ENCODE data around the gene TGFB2.

TGFB2 gene

DNA sequence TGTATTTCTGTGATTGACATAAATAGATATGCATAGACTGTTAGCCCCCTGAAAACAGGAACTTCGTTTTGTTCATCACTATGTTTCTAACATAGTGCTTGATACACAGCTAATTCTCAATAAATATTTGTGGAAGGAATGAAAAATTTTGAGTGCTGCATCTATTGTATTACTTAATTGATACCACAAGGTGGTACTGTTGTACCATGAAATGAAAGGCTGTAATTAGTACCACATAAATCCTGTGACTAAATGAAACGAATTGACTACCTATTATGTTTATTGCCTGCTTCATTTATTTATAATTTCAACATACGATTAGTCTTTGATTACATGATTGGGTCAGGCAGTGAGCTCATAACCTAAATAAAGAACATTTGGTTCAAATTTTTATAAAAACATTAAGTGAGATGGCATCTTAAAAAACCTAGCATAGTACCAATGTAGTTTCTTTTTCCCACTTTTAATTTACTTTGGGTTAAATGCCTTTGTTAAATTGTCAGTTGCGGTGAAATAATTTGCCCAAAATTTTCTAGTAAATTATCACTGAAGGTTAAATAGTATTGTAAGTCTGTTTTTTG lies 15.0 kb upstream of the TGFB2 start:
- in situ Hi-C loops (cut with MboI; ENCODE audit: low sequenced_read_pairs), result loop anchor here (25.0 kb wide), 4 partner anchors 182 to 1482 kb away; no protein-coding TSS in a partner anchor

- in situ Hi-C loops (cut with MboI; ENCODE audit: low sequenced_read_pairs), result loop anchor here (25.0 kb wide), 4 partner anchors 180 to 1480 kb away; no protein-coding TSS in a partner anchor
Observed at GRCh38 chr1:218332416-218332815, 12.7 kb upstream of the TGFB2 start.

GRCh38 chr1:218336328-218336727 lies 8.8 kb upstream of the TGFB2 start:
- in situ Hi-C loops (cut with MboI; ENCODE audit: low sequenced_read_pairs), result loop anchor here (25.0 kb wide), 4 partner anchors 176 to 1476 kb away; no protein-coding TSS in a partner anchor

GRCh38 chr1:218339267-218339831 lies 5.8 kb upstream of the TGFB2 start:
- in situ Hi-C loops (cut with MboI; ENCODE audit: low sequenced_read_pairs), result loop anchor here (25.0 kb wide), 4 partner anchors 173 to 1473 kb away; no protein-coding TSS in a partner anchor

DNA sequence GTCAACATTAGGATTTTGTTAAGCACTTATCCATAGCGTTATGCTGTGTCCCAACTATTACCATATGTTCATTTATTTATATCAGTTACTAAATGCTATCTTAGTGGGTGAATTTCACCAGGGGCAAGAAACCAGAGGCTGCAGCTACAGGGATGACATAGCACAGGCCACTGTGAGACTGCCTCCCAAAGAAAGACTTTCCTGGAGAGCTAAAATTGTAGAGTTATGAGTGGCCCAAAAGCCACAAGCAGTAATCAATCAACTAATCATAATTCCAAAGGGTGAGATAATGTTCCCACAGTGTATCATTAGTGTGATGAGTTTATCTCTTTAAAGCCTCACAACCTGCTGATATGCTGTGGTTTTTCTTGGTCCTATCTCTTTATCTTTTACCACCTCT lies 3.8 kb upstream of the TGFB2 start:
- in situ Hi-C loops (cut with MboI; ENCODE audit: low sequenced_read_pairs), result loop anchor here (25.0 kb wide), 4 partner anchors 171 to 1471 kb away; no protein-coding TSS in a partner anchor

DNA sequence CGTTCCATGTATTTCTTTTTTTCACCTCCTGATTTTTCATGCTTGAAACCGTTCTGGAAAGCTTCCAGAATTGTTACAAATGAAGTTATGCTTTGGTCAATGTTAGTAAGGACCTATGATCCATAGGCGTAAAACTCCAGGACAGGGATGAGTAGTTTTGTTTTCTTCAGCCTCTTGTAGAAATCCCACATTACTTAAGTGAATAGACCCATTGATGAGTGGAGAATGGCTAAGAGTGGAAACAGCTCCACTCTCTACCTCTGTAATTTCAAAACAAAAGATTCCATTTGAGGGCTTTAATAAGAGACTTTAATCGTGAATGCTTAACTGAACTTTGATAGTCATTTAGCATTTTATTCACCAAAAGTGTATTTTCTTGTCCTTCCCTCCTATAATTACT lies 3.0 kb upstream of the TGFB2 start:
- in situ Hi-C loops (cut with MboI; ENCODE audit: low sequenced_read_pairs), result loop anchor here (25.0 kb wide), 4 partner anchors 170 to 1470 kb away; no protein-coding TSS in a partner anchor

GRCh38 chr1:218345673-218346390 lies 696 bp downstream of the TGFB2 start:
- in situ Hi-C loops (cut with MboI; ENCODE audit: low sequenced_read_pairs), result loop anchor here (25.0 kb wide), 4 partner anchors 166 to 1466 kb away; no protein-coding TSS in a partner anchor

GRCh38 chr1:218346391-218347204 lies 1.5 kb downstream of the TGFB2 start:
- in situ Hi-C loops (cut with MboI; ENCODE audit: low sequenced_read_pairs), result loop anchor here (25.0 kb wide), 4 partner anchors 166 to 1466 kb away; no protein-coding TSS in a partner anchor

DNA sequence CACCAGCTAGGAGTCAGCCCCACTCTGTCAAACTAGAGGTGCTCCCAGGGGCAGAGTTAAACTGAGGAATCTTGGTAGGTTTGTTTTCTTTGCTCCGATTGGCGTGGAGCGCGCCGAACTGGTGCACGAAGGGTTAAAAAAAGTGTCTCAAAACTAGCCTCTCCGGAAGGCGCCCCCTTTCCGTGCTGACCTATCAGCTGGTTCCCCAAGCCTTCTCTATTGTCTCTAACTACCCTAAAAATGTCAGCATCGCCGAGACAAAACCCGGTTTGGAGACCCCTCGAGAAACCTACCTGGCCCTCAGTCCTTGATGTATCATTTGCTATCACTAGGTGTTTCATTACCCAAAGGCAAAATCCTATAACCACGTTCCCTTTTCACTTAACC lies 2.2 kb downstream of the TGFB2 start:
- in situ Hi-C loops (cut with MboI; ENCODE audit: low sequenced_read_pairs), result loop anchor here (25.0 kb wide), 4 partner anchors 165 to 1465 kb away; no protein-coding TSS in a partner anchor

GRCh38 chr1:218347723-218348627 lies 2.8 kb downstream of the TGFB2 start:
- in situ Hi-C loops (cut with MboI; ENCODE audit: low sequenced_read_pairs), result loop anchor here (25.0 kb wide), 4 partner anchors 164 to 1464 kb away; no protein-coding TSS in a partner anchor

DNA sequence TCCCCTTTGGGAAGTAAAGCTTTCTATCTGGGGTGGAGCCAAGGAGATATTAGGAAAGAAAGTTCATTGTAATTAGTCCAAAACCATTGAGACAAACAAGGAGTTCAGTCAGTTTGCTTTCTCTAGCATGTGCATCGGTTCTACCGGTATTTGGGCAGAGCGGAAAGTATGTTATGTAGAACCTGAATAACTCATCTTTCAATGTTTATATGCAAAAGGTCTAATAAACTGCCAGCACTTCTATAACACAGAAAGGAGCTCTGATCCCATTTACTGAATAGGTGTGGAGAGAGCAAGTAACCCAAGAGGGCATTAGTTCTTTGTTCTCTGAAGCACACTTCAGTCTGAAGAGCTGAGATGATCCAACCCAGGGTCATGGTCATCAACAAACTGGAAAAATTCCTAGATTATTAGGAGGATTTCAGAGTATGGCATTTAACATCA lies 3.5 kb downstream of the TGFB2 start:
- in situ Hi-C loops (cut with MboI; ENCODE audit: low sequenced_read_pairs), result loop anchor here (25.0 kb wide), 4 partner anchors 164 to 1464 kb away; no protein-coding TSS in a partner anchor

GRCh38 chr1:218349348-218350034 lies 4.4 kb downstream of the TGFB2 start:
- in situ Hi-C loops (cut with MboI; ENCODE audit: low sequenced_read_pairs), result loop anchor here (25.0 kb wide), 4 partner anchors 163 to 1463 kb away; no protein-coding TSS in a partner anchor

DNA sequence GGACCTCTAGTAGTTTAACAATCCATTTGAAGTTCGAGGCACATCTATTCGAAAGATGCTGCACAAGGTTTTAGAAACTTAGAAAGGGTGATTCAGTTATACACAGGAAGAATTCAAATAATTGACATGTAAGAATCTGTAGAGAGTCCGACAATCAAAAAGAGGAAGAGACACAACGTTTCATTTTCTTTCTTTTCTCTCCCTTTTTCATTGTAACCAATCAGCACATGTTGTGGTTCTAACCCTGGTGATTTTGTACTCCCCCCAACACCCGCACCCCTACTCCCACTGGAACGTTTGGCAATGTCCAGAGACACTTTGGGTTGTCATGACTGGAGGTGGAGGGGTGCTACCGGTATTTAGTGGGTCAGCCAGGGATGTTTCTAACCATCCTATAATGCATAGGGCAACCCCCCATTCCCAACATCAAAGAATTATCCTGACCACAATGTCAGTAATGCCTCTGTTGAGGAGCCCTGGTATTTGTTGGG lies 4.9 kb downstream of the TGFB2 start:
- in situ Hi-C loops (cut with MboI; ENCODE audit: low sequenced_read_pairs), result no loop called here

DNA sequence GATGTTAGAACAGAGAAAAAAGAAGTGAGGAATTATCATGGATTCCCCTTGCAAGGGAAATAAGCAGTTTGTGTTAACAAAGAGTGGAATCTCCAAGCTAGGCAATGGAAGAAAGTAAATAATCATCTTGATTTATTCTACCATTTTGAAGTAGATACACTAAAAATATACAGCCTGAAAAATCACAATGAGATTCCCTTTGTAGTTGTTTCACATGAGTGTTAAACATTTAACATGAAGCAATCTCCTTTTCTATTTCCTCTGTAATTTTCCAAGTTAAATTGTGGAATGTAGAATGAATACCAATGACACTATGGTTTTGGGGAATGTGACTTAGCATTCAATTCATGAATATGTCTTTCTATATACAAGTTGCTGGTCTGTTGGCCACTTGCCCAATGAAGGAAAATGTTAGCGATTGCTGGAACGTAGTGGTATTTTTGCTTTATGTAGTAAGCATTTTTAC lies 5.7 kb downstream of the TGFB2 start:
- in situ Hi-C loops (cut with MboI; ENCODE audit: low sequenced_read_pairs), result no loop called here

- in situ Hi-C loops (cut with MboI; ENCODE audit: low sequenced_read_pairs), result no loop called here
Observed at GRCh38 chr1:218351391-218352074, 6.4 kb downstream of the TGFB2 start.

DNA sequence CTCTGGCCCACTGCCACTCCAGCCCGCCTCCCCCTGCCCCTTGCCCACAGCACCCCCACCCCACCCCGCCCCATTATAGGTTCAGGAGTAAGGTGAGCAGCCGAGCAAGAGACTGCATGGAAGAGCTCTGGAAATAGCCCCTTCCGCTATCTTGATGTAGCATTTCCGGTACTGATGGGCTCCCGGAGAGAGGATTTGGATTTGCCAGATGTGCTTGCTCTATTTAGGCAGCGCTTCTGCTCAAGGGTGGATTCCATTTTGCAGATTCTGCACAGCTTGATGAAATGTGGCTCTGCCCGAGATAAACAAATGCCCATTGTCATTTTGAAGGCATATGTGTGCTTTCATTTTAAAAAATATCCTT lies 6.9 kb downstream of the TGFB2 start:
- in situ Hi-C loops (cut with MboI; ENCODE audit: low sequenced_read_pairs), result no loop called here

- in situ Hi-C loops (cut with MboI; ENCODE audit: low sequenced_read_pairs), result no loop called here
Observed at GRCh38 chr1:218353656-218354055, 8.5 kb downstream of the TGFB2 start.

GRCh38 chr1:218355278-218355677 lies 10.1 kb downstream of the TGFB2 start:
- in situ Hi-C loops (cut with MboI; ENCODE audit: low sequenced_read_pairs), result no loop called here
